Ovary (tissue), 3 donors: ENCODE results near the gene ANKS1B.

ENCODE experiments used
- POLR2A ChIP-seq: fragments of 450-650 bp; IDR thresholded peaks from one replicate; pipeline ENCODE4 v1.6.1; 2017; ENCODE audit warnings: antibody characterized with exemption, mild to moderate bottlenecking, moderate library complexity
- TF ChIP-seq, protein P1 (sequence below), 3 donors: fragments of 450-650 bp in 2 of 3; fragments of 200-600 bp in 1 of 3; IDR thresholded peaks; one replicate each; pipeline versions ENCODE4 v1.5.1 to v1.8.0; 2016 to 2022; ENCODE audit warnings: antibody characterized with exemption in 3 of 3, mild to moderate bottlenecking in 1 of 3
- donor health status: DM: no; HTN: no; CAD: no.

DNA sequence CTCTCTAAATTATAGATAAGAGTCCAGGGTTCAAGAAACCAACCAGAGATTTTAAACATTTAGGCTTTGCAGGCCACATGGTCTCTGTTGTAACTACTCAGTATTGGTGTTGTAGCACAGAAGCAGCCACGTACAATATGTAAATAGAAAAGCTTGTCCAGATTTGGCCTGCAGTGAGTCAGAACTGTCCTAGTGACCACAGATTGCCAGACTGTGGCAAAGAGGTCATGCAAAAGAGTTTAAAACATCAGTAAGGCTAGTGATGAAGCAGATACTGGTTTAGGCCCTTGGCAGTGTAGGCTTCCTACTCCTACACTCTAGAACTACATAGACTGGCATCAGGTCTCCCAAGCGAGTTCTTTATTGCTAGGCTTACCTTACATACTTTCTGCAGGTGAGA is 454.8 kb downstream of the ANKS1B start:
- TF ChIP-seq, protein P1, sequence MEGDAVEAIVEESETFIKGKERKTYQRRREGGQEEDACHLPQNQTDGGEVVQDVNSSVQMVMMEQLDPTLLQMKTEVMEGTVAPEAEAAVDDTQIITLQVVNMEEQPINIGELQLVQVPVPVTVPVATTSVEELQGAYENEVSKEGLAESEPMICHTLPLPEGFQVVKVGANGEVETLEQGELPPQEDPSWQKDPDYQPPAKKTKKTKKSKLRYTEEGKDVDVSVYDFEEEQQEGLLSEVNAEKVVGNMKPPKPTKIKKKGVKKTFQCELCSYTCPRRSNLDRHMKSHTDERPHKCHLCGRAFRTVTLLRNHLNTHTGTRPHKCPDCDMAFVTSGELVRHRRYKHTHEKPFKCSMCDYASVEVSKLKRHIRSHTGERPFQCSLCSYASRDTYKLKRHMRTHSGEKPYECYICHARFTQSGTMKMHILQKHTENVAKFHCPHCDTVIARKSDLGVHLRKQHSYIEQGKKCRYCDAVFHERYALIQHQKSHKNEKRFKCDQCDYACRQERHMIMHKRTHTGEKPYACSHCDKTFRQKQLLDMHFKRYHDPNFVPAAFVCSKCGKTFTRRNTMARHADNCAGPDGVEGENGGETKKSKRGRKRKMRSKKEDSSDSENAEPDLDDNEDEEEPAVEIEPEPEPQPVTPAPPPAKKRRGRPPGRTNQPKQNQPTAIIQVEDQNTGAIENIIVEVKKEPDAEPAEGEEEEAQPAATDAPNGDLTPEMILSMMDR (IDR thresholded peaks at IDR 0.05) = no peak
- TF ChIP-seq POLR2A = no peak
